Heart right ventricle (tissue), 16 donors: ENCODE measurements around the gene DDX39A. TPM values are rescaled to one million over a fixed set of nuclear protein-coding genes. Genes with fewer than 3 reads are reported as not detected.
A peak's percentile ranks its signal among the peaks of the same experiment; 100 is the strongest.
"Not testable (repeated sequence)": the region's sequence is repeated elsewhere in the genome, so short reads cannot be mapped to it uniquely, and the experiment has no call there.

Source experiments
- ATAC-seq, 8 donors: fragments of 200-7000 bp; cut with Tn5 transposase; one replicate each; pipeline ENCODE4 v1.9.1; 2020; ENCODE audit warnings: mild to moderate bottlenecking in 8 of 8, moderate library complexity in 8 of 8, moderate number of reproducible peaks in 1 of 8
- DNase-seq, 2 donors: peaks; one replicate each; pipeline ENCODE4 v3.0.0-alpha.2; 2020
- H3K27ac ChIP-seq, 10 donors: fragments of 200-600 bp; sonication (generic) in 2 of 10; one replicate each; pipeline versions ENCODE4 v1.5.0 to v1.8.0; 2020 to 2022; ENCODE audit warnings: mild to moderate bottlenecking in 3 of 10
- H3K27me3 ChIP-seq, 7 donors: fragments of 200-600 bp; one replicate each; pipeline ENCODE4 v1.8.0; 2021 to 2022; ENCODE audit warnings: mild to moderate bottlenecking in 2 of 7
- H3K36me3 ChIP-seq, 9 donors: fragments of 200-600 bp; sonication (generic) in 1 of 9; one replicate each; pipeline versions ENCODE4 v1.5.0 to v1.8.0; 2020 to 2022; ENCODE audit warnings: mild to moderate bottlenecking in 2 of 9
- H3K4me1 ChIP-seq, 9 donors: fragments of 200-600 bp; sonication (generic) in 1 of 9; one replicate each; pipeline versions ENCODE4 v1.5.0 to v1.8.0; 2020 to 2022; ENCODE audit warnings: mild to moderate bottlenecking in 4 of 9
- H3K4me3 ChIP-seq, 10 donors: fragments of 200-600 bp; sonication (generic) in 2 of 10; one replicate each; pipeline versions ENCODE4 v1.5.0 to v1.8.0; 2020 to 2022; ENCODE audit warnings: mild to moderate bottlenecking in 7 of 10, moderate library complexity in 2 of 10
- H3K9me3 ChIP-seq, 11 donors: fragments of 200-600 bp in 10 of 11; sonication (generic) in 2 of 11; one replicate each; pipeline versions ENCODE4 v1.5.0 to v1.8.0; 2013 to 2022; ENCODE audit warnings: mild to moderate bottlenecking in 2 of 11, control low read depth in 1 of 11, moderate library complexity in 1 of 11
- WGBS, 2 donors: extraction: QIAGEN DNeasy Blood & Tissue Kit; methylation state at CpG; one replicate each; pipeline ENCODE4 v1.1.7; 2013; ENCODE audit warnings: inconsistent platforms in 1 of 2; 5-methylcytosine and 5-hydroxymethylcytosine counted together
- intact Hi-C, 10 donors: fragments of 100-400 bp; cut with DNase I; formaldehyde crosslinking; loops; one replicate each; pipeline versions ENCODE4 v1.11.1 to v1.14.2; 2022
- polyA plus RNA-seq, 2 donors: library from polyadenylated mRNA; stranded (reverse); fragments of 200-250 nt; gene quantifications; one replicate each; pipeline ENCODE4 v1.2.3, GENCODE V29; 2013
- total RNA-seq, 10 donors: library from RNA; stranded (reverse); fragmentation: NEBNext Ultra II Directional in 3 of 10; extraction: Animal tissue kit (Norgen Biotek cat#: 25700) in 3 of 10; gene quantifications; one replicate each; pipeline versions ENCODE4 v1.2.1 to v1.2.4, GENCODE V29; 2021 to 2023
- TF ChIP-seq, protein P1 (sequence below), 9 donors: fragments of 200-600 bp; sonication (generic) in 2 of 9; IDR thresholded peaks; one replicate each; pipeline versions ENCODE4 v1.5.0 to v1.8.0; 2021 to 2022; ENCODE audit warnings: antibody characterized with exemption in 9 of 9, mild to moderate bottlenecking in 5 of 9, moderate library complexity in 1 of 9
- donor health status: Arrhythmogenic right ventricular cardiomyopathy.
- donor health status: ischemic (EF 13 %, LVEDD 7.1; RV severe dilation, severe dysfunction).
- donor health status: healthy with polysubstance abuse.
- donor health status: DM: no; HTN: yes; CAD: no.
- donor health status: DM: no; HTN: no; CAD: no.
- donor health status: ischemic (EF 25% LVEDD 6.9; RV normal size, moderate dysfunction).
- donor health status: ischemic (EF 25% LVEDD 5.7; RV mildly dilated, moderate dysfunction).
- donor health status: healthy.
- donor health status: DM: yes; HTN: yes; CAD: no.
- donor health status: Ischemic cardiomyopathy.
- donor health status: ischemic (EF 35%, LVEDD 5.7; RV mildly dilated, moderate dysfunction).
- donor health status: nonischemic (EF 11% LVEDD 7.7; RV severe dilation, severe dysfunction).
- donor health status: DM: yes; HTN: yes; CAD: no.
- donor health status: PGD.
- donor health status: ischemic (EF 29% LVEDD 5.4; RV normal size, mild dysfunction).
- donor health status: nonischemic (EF 23%, LVEDD 6.1; RV moderate dilation, normal function).

The DDX39A gene
- total and polyA plus RNA-seq, 12 donors, result 15.4 to 110 (median 24.3) TPM

- TF ChIP-seq, protein P1, sequence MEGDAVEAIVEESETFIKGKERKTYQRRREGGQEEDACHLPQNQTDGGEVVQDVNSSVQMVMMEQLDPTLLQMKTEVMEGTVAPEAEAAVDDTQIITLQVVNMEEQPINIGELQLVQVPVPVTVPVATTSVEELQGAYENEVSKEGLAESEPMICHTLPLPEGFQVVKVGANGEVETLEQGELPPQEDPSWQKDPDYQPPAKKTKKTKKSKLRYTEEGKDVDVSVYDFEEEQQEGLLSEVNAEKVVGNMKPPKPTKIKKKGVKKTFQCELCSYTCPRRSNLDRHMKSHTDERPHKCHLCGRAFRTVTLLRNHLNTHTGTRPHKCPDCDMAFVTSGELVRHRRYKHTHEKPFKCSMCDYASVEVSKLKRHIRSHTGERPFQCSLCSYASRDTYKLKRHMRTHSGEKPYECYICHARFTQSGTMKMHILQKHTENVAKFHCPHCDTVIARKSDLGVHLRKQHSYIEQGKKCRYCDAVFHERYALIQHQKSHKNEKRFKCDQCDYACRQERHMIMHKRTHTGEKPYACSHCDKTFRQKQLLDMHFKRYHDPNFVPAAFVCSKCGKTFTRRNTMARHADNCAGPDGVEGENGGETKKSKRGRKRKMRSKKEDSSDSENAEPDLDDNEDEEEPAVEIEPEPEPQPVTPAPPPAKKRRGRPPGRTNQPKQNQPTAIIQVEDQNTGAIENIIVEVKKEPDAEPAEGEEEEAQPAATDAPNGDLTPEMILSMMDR (IDR thresholded peaks at IDR 0.05), result no peak
- H3K4me1 ChIP-seq, result peaks cover 0 to 17% (median 10%) of the 10 kb centered on the region in 9 donors
- H3K27ac ChIP-seq, result peak overlapping the region in 7 of 10 donors; percentile 24 to 82 (median 67)
- no peaks in the 10 kb centered on the region for H3K27me3 ChIP-seq
- H3K9me3 ChIP-seq, result no peaks in the 10 kb centered on the region
- intact Hi-C loops, result loop anchor here in 7 of 10 donors (5.0 to 10.0 kb wide), 5 partner anchors 43 to 261 kb away; partner anchors contain the start of gene ADGRL1 (in 1 of the 7)
- H3K36me3 ChIP-seq, result peaks cover 4 to 100% (median 63%) of the 10 kb centered on the region in 9 donors
- peak overlapping the region in 2 of 10 donors; percentile 37 to 40 for H3K4me3 ChIP-seq
- DNase-seq (no peak), ATAC-seq (no peak)
- WGBS, 2 donors, result 85% methylated on average over 6 of the region's 6 CpGs
These were observed 13.8 kb downstream of the DDX39A start for GRCh38 chr19:14405380-14405757.

GRCh38 chr19:14404312-14404711 is 14.8 kb downstream of the DDX39A start:
- DNase-seq, result no peak
- intact Hi-C loops, result loop anchor here in 2 of 10 donors (10.0 kb wide), 3 partner anchors 50 to 260 kb away; partner anchors contain the start of gene ADGRL1 (in 1 of the 2)
- H3K4me3 ChIP-seq, result no peak overlapping the region
- peaks cover 2 to 100% (median 55%) of the 10 kb centered on the region in 9 donors for H3K36me3 ChIP-seq
- 88 to 91% methylated on average over 9 of the region's 9 CpGs for WGBS, 2 donors
- peaks cover 0 to 15% (median 10%) of the 10 kb centered on the region in 9 donors for H3K4me1 ChIP-seq
- TF ChIP-seq, protein P1 (IDR thresholded peaks at IDR 0.05), result no peak
- H3K27me3 ChIP-seq, result no peaks in the 10 kb centered on the region
- ATAC-seq, result no peak
- no peak overlapping the region for H3K27ac ChIP-seq
- no peaks in the 10 kb centered on the region for H3K9me3 ChIP-seq

DNA sequence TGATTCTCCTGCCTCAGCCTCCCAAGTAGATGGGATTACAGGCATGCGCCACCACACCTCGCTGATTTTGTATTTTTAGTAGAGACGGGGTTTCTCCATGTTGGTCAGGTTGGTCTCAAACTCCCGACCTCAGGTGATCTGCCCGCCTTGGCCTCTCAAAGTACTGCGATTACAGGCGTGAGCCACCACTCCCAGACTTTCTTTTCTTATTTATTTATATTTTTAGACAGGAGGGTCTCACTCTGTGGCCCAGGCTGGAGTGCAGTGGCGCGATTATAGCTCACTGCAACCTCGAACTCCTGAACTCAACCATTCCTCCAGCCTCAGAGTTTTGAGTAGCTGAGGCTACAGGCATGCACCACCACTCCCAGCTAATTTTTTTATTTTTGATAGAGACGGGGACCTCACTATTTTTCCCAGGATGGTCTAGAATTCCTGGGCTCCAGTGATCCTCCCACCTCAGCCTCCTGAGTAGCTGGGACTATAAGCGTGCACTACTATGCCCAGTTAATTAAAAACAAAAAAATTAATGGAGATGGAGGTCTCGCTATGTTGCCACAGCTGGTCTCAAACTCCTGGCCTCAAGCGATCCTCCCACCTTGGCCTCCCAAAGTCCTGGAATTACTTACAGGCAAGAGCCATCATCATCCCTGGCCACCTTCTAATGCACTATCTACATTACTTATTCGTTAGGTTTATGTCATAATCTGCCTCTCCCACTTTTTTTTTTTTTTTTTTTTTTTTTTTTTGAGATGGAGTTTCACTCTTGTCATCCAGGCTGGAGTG is 15.8 kb downstream of the DDX39A start:
- not testable (repeated sequence) for H3K27me3 ChIP-seq, H3K9me3 ChIP-seq, H3K27ac ChIP-seq, ATAC-seq, H3K4me3 ChIP-seq, DNase-seq
- H3K36me3 ChIP-seq, result peaks cover 0 to 100% (median 45%) of the 10 kb centered on the region in 9 donors
- WGBS, 2 donors, result 95 to 96% methylated on average over 15 of the region's 15 CpGs
- intact Hi-C loops, result loop anchor here in 2 of 10 donors (10.0 kb wide), 3 partner anchors 49 to 259 kb away; partner anchors contain the start of gene ADGRL1 (in 1 of the 2)
- H3K4me1 ChIP-seq, result peaks cover 0 to 15% (median 10%) of the 10 kb centered on the region in 9 donors

DNA sequence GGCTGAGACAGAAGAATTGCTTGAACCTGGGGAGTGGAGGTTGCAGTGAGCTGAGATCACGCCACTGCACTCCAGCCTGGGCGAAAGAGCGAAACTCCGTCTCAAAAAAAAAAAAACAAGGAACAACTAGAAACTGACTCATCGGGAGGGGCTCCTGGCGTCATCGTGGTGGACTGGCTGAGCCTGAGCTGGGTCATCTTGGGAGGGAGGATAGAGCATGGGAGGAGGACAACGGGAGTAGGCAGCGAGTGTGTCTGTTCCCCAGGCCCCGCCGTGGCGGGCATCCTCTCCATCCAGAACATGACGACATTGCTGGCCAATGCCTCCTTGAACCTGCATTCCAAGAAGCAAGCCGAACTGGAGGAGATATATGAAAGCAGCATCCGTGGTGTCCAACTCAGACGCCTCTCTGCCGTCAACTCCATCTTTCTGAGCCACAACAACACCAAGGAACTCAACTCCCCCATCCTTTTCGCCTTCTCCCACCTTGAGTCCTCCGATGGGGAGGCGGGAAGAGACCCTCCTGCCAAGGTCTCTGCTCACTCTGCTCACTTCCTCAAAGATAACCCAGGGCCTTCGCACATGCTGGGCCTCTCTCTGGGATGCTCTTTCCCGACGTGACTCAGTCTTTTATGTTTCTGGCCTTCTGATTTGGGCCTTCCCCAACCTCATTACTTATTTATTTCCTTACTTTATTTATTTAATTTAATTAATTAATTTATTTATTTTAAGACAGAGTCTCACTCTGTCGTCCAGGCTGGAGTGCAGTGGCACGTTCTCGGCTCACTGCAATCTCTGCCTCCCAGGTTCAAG is 16.6 kb downstream of the DDX39A start:
- peak in 1 of 2 donors; percentile 34 for DNase-seq
- 77 to 81% methylated on average over 26 of the region's 26 CpGs for WGBS, 2 donors
- peaks cover 0 to 15% (median 10%) of the 10 kb centered on the region in 9 donors for H3K4me1 ChIP-seq
- TF ChIP-seq, protein P1 (IDR thresholded peaks at IDR 0.05), result no peak
- intact Hi-C loops, result loop anchor here in 2 of 10 donors (10.0 kb wide), 3 partner anchors 48 to 258 kb away; partner anchors contain the start of gene ADGRL1 (in 1 of the 2)
- H3K4me3 ChIP-seq, result no peak overlapping the region
- H3K27me3 ChIP-seq, result no peaks in the 10 kb centered on the region
- H3K27ac ChIP-seq, result peak overlapping the region in 3 of 10 donors; percentile 15 to 66 (median 19)
- peaks cover 0 to 99% (median 37%) of the 10 kb centered on the region in 9 donors for H3K36me3 ChIP-seq
- H3K9me3 ChIP-seq, result no peaks in the 10 kb centered on the region
- ATAC-seq, result peak in 4 of 8 donors; percentile 6 to 51 (median 28)
